K562 (cell line): Measurements from ENCODE around the gene NMNAT2. TPM values are rescaled to one million over a fixed set of nuclear protein-coding genes. Genes with fewer than 3 reads are reported as not detected.

ENCODE experiments used
- ATAC-seq: fragments of 200-7000 bp; cut with Tn5 transposase; 3 replicates; pipeline ENCODE4 v1.9.1; 2020; ENCODE audit warnings: moderate library complexity
- BruUV-seq: library from RNA; stranded (reverse); fragments of 400-500 nt; replicated peaks from 2 replicates; lab custom pipeline; 2021; lab: Mats Ljungman, UMichigan
- CTCF ChIA-PET: fragments of 300-600 bp; formaldehyde crosslinking; extraction: SDS; loops from one replicate; lab custom pipeline; 2021; ENCODE audit warnings: low intra/inter-chr PET ratio; lab: Yijun Ruan, JAX
- POLR2A ChIA-PET: fragments of 300-600, 350-650 bp; sonication (Branson Sonifier 250); formaldehyde crosslinking; extraction: SDS; loops from one replicate; lab custom pipeline; 2021; ENCODE audit warnings: antibody characterized with exemption, inconsistent platforms; lab: Yijun Ruan, JAX
- DNase-seq, 4 experiments: peaks; one replicate each; pipeline versions ENCODE4 v3.0.0 to v3.0.0-alpha.2; 2011 to 2018; ENCODE audit warnings: low spot score in 3 of 4, mixed read lengths in 3 of 4; ENCODE audit errors: extremely low read depth in 1 of 4
- FAIRE-seq: peaks from 2 replicates; lab custom pipeline; 2011; peaks lifted over from hg19 to GRCh38; lab: Jason Lieb, UNC
- H2AFZ ChIP-seq: 2 replicates; pipeline ENCODE4 v1.6.0; 2011; ENCODE audit warnings: low read depth, low read length, control low read depth, inconsistent platforms
- H3K27ac ChIP-seq: fragments of 200-600 bp; 3 replicates; pipeline ENCODE4 v1.8.0; 2011; ENCODE audit warnings: low read depth, mild to moderate bottlenecking, control low read depth, inconsistent platforms, low read length, moderate library complexity, mixed read lengths; ENCODE audit errors: extremely low read depth
- H3K27me3 ChIP-seq, 2 experiments: fragments of 300-600 bp in 1 of 2; 2 replicates in 1 of 2; 3 replicates in 1 of 2; pipeline versions ENCODE4 v1.6.0 to v1.8.0; 2011; ENCODE audit warnings: inconsistent platforms in 2 of 2, low read length in 2 of 2, mild to moderate bottlenecking in 1 of 2, mixed read lengths in 1 of 2, moderate library complexity in 1 of 2; ENCODE audit not compliant: control insufficient read depth in 2 of 2, insufficient read depth in 2 of 2
- H3K36me3 ChIP-seq: fragments of 300-600 bp; 3 replicates; pipeline ENCODE4 v1.8.0; 2011; ENCODE audit warnings: mild to moderate bottlenecking, low read length, inconsistent platforms; ENCODE audit not compliant: control insufficient read depth, insufficient read depth
- H3K4me1 ChIP-seq, 2 experiments: fragments of 200-600 bp in 1 of 2; replicated peaks in 1 of 2; 2 replicates in 1 of 2; 3 replicates in 1 of 2; pipeline versions ENCODE4 v1.5.1 to v1.8.0; 2011; ENCODE audit warnings: inconsistent platforms in 2 of 2, low read length in 2 of 2, mild to moderate bottlenecking in 1 of 2, mixed read lengths in 1 of 2, moderate library complexity in 1 of 2; ENCODE audit not compliant: control insufficient read depth in 2 of 2, insufficient read depth in 2 of 2
- H3K4me2 ChIP-seq: 2 replicates; pipeline ENCODE4 v1.6.1; 2011; ENCODE audit warnings: low read length, control low read depth, inconsistent platforms, mixed read lengths; ENCODE audit not compliant: insufficient read depth
- H3K4me3 ChIP-seq: fragments of 200-600 bp; sonication (generic), shearing (Covaris generic); 2 replicates; pipeline ENCODE4 v1.5.1; 2016; ENCODE audit warnings: control low read depth, inconsistent platforms
- H3K79me2 ChIP-seq: fragments of 200-600 bp; 3 replicates; pipeline ENCODE4 v1.8.0; 2011; ENCODE audit warnings: low read length, inconsistent platforms; ENCODE audit not compliant: control insufficient read depth, insufficient read depth
- H3K9ac ChIP-seq, 2 experiments: 2 replicates each; pipeline versions ENCODE4 v1.6.0 to v1.6.1; 2011; ENCODE audit warnings: low read depth in 2 of 2, low read length in 2 of 2, control low read depth in 1 of 2, inconsistent platforms in 1 of 2, mild to moderate bottlenecking in 1 of 2, mixed read lengths in 1 of 2; ENCODE audit not compliant: insufficient read depth in 1 of 2
- H3K9me1 ChIP-seq: one replicate; pipeline ENCODE4 v1.6.0; 2011; ENCODE audit warnings: inconsistent platforms, mild to moderate bottlenecking, low read length, moderate library complexity; ENCODE audit not compliant: control insufficient read depth, insufficient read depth
- H3K9me3 ChIP-seq: replicated peaks from 2 replicates; pipeline ENCODE4 v1.5.1; 2011; ENCODE audit warnings: low read depth, low read length, inconsistent platforms; ENCODE audit not compliant: control insufficient read depth, insufficient read depth
- H4K20me1 ChIP-seq: replicated peaks from 2 replicates; pipeline ENCODE4 v1.6.1; 2011; ENCODE audit warnings: low read length, inconsistent platforms, mixed read lengths; ENCODE audit not compliant: control insufficient read depth, insufficient read depth
- MEF2D ChIP-seq: conservative IDR thresholded peaks from 2 replicates; pipeline ENCODE4 v1.6.1; 2016; ENCODE audit warnings: low read depth, missing genetic modification characterization, missing compliant biosample characterization
- WGBS: fragments of 100-300 bp; shearing (Covaris generic); methylation state at CpG from one replicate; pipeline ENCODE4 v1.1.6; 2016; ENCODE audit warnings: low coverage, mixed read lengths; ENCODE audit not compliant: insufficient coverage; ENCODE audit errors: missing lambda C conversion rate; 5-methylcytosine and 5-hydroxymethylcytosine counted together
- in situ Hi-C: fragments of 300-500 bp; cut with MboI; formaldehyde crosslinking; loops from 4 replicates; pipeline ENCODE4 v1.15.0; 2018; ENCODE audit warnings: inconsistent platforms, mixed read lengths
- intact Hi-C: fragments of 100-400 bp; cut with micrococcal nuclease; formaldehyde crosslinking; loops from 2 replicates; pipeline ENCODE4 v1.14.2; 2022
- polyA plus RNA-seq, 8 experiments: library from polyadenylated mRNA; depleted of rRNA in 4 of 8; stranded (reverse) in 5 of 8; unstranded in 3 of 8; fragments of >200 nt; fragmentation: Nextera tagmentation in 2 of 8; fragmentation: Illumina TruSeq in 1 of 8; extraction: Ambion mirVana in 2 of 8; extraction: Trizol in 1 of 8; gene quantifications; 2 replicates each; pipeline versions ENCODE4 v1.2.1 to v1.2.3, GENCODE V29; 2011 to 2014; ENCODE audit warnings: inconsistent platforms in 1 of 8, missing spikeins in 1 of 8
- total RNA-seq, 7 experiments: library from RNA; depleted of rRNA in 6 of 7; stranded (reverse); fragments of >200 nt in 6 of 7; fragmentation: Illumina TruSeq in 2 of 7; extraction: Trizol in 2 of 7; gene quantifications; 2 replicates each; pipeline versions ENCODE4 v1.2.1 to v1.2.3, GENCODE V29; 2011 to 2021; ENCODE audit warnings: low replicate concordance in 1 of 7
- TF ChIP-seq, protein P1 (sequence below): fragments of 250-450 bp; sonication (Bioruptor Pico); IDR thresholded peaks from 2 replicates; pipeline ENCODE4 v1.4.0; 2020; ENCODE audit warnings: mild to moderate bottlenecking

NMNAT2 gene
- total and polyA plus RNA-seq, 9 of the 15 experiments (the other 6 are each of a cell fraction or from before 2014, with no cell fraction given) = not detected

- POLR2A ChIA-PET = interaction anchor here (0.6 to 0.9 kb wide), 2 partner anchors 12 to 140 kb away, joined by 3 read pairs; no protein-coding TSS in a partner anchor
- intact Hi-C loops = no loop called here
Measured at GRCh38 chr1:183385340-183386144, 32.6 kb downstream of the NMNAT2 start.

More at GRCh38 chr1:183385340-183386144, 32.6 kb downstream of the NMNAT2 start:
- no peak overlapping the region for H3K27ac ChIP-seq
- H3K36me3 ChIP-seq = no peaks in the 10 kb centered on the region
- H3K27me3 ChIP-seq = no peaks in the 10 kb centered on the region; a peak in 1 of 5 replicates
- FAIRE-seq (no peak), ATAC-seq (no peak), DNase-seq (no peak)
- TF ChIP-seq, protein P1, sequence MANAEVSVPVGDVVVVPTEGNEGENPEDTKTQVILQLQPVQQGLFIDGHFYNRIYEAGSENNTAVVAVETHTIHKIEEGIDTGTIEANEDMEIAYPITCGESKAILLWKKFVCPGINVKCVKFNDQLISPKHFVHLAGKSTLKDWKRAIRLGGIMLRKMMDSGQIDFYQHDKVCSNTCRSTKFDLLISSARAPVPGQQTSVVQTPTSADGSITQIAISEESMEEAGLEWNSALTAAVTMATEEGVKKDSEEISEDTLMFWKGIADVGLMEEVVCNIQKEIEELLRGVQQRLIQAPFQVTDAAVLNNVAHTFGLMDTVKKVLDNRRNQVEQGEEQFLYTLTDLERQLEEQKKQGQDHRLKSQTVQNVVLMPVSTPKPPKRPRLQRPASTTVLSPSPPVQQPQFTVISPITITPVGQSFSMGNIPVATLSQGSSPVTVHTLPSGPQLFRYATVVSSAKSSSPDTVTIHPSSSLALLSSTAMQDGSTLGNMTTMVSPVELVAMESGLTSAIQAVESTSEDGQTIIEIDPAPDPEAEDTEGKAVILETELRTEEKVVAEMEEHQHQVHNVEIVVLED (CRISPR knock-in tag) = no peak
- no peak for TF ChIP-seq MEF2D
- in situ Hi-C loops = no loop called here
- no peaks in the 10 kb centered on the region for H3K4me1 ChIP-seq
- no peaks in the 10 kb centered on the region for H4K20me1 ChIP-seq
- no peak overlapping the region for H3K4me3 ChIP-seq
- CTCF ChIA-PET = no interaction called here
- H3K4me2 ChIP-seq = no peak overlapping the region
- no TSS peak for BruUV-seq
- H3K9me1 ChIP-seq = no peaks in the 10 kb centered on the region
- WGBS = 1% methylated on average over 6 of the region's 6 CpGs
- H3K9ac ChIP-seq = no peak overlapping the region
- H3K9me3 ChIP-seq = no peaks in the 10 kb centered on the region
- no peak overlapping the region for H2AFZ ChIP-seq
- H3K79me2 ChIP-seq = no peaks in the 10 kb centered on the region
